ENCODE measurements around the gene CLK4.
A peak's percentile ranks its signal among the peaks of the same experiment; 100 is the strongest.

CLK4 gene

DNA sequence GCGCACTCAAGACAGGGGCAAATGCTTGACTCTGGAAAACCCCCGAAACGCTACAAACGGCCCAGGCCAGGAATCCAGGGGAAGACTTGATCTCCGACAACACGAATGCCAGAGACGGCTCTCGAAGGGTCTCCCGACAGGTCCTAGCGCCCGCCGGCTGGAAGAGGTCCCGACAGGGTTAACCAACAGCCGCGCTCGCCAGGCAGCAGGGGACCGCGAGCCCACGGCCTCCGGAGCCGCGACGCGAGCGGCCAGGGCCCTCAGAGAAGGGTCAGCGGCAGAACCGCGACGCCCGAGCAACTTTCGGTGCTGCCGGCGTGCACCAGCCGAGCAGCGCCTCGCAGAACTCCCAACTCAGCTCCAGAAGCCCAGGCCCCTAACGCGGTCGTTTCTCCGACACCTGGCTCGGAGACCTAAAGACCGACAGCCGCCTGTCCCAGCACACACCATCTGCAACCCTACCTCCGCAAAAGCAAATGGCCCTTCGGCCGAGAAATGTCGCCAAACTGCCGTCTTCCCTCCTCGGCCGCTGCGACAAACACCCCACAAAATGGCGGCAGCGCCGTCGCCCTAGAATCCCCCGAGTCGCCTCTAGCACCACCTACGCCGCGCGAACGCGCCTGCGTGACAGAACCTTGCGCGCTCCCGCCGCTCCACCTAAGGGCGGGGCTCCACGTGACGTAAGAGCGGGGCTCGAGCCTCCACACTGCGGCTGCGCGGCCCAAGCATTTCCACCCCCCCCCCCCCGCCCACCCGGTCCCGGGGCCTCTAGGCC is at the start of gene CLK4:
Gene CLK4 (minus strand): TSS at position 567 of the 775 bp plus-strand sequence. CDS start 3,634 bp downstream, outside the sequence.
- DNase-seq (ENCODE audit: low spot score): peak; percentile 94

DNA sequence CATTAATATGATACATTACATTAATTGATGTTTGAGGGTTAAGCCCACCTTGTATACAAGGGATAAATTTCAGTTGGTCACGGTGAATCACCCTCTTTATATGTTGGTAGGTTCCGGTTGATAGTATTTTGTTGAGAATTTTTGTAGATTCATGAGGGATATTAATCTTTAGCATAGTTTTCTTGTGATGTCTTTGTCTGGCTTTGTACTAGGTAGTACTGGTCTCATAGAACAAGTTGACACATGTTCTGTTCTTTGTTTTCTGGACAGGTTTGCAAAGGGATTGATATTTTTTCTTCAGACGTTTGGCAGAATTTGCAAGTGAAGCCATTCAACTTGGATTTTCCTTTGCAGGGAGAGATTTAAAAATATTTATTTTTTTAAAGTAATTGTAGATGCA is 49.1 kb upstream of the CLK4 start:
- DNase-seq (ENCODE audit: low spot score): no peak

GRCh38 chr5:178674334-178674733 is 47.5 kb upstream of the CLK4 start:
- DNase-seq (ENCODE audit: low spot score): no peak

DNA sequence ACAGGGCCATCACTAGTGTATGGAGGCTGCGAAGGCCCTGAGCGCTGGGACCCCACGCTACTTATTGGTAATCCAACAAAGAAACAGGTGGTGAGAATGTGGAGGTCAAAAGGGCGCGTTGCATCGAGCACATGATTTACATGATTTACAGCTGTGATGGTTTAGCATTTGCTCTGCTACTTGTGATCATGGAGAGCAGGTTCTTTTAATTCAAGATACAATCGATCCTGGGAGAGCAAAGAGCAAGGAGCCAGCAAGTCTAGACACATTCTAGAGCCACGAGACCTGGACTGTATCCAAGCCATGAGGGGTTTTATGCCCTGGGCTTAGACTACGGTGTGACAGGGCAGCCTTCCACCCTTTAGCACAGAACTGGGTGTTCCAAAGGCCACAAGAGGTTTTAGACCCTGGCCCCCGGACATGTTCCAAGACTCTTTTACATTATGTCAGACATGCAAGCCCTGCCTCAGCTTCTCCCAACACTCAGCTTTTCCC is 47.0 kb upstream of the CLK4 start:
- DNase-seq (ENCODE audit: low spot score): no peak

DNA sequence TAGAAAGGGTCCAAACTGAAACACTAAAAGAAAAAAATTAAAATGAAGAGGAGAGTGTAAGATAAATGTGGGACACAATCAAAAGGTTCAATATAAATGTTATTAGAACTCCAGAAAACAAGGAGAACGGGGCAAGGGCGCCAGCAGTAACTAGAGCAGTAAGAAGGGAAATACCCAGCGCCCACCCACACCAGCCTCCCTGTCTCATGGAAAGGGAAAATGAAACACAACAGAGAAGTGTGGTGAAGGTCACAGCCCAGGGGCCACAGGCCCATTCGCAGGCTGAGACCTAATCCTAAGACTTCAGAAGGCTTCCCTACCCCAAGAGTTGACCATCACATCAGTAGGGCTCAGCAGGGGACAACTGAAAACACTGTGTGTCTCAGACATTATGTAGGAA is 45.8 kb upstream of the CLK4 start:
- no peak for DNase-seq (ENCODE audit: low spot score)

- DNase-seq (ENCODE audit: low spot score): no peak
Observed at GRCh38 chr5:178671602-178672144, 44.8 kb upstream of the CLK4 start.

DNA sequence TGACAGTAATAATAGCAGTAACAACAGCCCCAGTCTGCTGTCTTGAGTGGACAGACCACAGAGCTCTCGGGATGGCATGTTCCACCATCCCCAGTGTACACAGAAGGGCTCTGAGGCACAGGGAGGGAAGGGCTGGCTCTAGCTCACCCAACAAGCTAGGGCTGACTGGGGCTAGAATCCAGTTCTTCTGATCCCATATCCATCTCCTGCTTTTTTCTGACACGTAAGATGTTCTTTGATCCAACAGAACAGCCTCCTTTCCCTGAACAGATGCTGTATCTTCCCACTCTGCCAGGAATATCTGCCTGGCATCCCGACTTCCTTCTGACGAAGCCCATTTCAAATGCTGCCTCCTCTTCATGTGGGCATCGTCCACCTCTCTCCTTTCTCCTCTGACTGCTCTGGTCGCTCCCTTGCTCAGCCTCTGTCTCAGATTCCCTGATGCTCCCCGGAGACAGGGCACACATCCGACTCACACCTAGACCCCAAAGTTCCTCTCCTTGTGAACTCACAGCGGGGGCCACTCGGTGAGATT is 43.6 kb upstream of the CLK4 start:
- DNase-seq (ENCODE audit: low spot score): no peak

DNA sequence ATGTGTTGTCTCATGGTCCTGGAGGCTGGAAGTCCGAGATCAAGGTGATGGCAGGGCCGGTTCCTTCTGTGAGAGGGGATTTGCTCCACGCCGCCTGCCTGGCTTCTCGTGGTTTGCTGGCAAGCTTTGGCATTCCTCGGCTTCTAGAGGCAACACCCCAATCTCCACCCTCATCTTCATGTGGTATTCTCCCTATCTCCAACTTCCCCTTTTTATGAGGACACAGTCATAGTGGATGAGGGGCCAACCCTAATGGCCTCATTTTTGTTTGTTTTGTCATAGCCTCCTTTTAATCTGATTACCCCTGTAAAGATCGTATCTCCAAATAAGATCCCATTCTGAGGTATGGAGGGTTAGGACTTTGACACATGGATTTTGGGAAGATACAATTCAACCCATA is 41.7 kb upstream of the CLK4 start:
- no peak for DNase-seq (ENCODE audit: low spot score)

DNA sequence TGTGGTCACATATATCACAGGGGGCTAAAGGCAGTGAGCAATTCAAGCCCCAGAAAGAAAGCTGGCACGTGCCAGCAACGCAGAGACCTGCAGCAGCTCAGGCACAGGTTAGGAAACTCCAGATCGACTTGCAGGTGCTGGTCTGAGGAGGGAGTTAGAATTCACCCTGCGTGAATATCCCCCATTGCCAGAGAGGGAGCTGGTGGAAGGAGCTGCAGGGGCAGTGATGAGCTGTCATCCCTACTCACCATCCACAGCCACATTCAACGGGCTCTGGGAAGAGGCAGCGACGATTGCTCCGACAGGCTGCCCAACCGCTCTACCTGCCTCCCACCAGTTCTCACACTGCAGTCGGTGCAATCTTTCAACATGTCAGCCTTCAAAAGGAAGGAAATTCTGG is 40.8 kb upstream of the CLK4 start:
- DNase-seq (ENCODE audit: low spot score): no peak

GRCh38 chr5:178667101-178667500 is 40.3 kb upstream of the CLK4 start:
- no peak for DNase-seq (ENCODE audit: low spot score)

DNA sequence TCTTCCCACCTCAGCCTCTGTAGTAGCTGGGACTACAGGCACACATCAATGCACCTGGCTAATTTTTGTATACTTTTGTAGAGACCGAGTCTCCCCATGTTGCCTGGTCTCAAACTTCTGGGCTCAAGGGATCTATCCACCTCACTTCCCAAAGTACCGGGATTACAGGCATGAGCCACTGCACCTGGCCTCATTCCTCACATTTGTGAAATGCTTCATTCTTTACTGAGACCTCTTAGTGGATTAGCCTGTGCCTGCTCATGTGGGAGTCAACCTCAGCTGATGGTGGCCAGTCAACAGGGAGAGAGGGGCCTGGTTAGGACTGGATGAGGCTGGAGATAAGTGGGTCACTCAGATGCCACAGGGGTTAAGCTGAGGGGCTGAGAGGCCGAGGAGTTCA is 37.3 kb upstream of the CLK4 start:
- DNase-seq (ENCODE audit: low spot score): no peak

DNA sequence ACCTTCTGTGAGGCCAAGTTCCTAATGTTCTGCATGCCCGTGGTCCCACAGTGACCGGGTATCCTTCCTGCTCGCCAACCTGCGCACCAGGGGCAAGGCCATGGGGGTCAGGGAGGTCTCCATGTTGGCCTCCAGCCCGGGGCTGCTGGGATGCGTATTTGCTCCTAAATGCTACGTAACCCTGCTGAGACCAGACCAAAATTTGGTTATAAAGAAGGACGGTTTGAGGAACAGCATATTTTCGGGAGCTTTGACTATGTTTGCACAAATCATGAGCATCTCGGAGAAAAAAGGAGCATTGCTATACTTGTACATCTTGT is 35.7 kb upstream of the CLK4 start:
- no peak for DNase-seq (ENCODE audit: low spot score)

- DNase-seq (ENCODE audit: low spot score): no peak
Observed at GRCh38 chr5:178661836-178662540, 35.1 kb upstream of the CLK4 start.

DNA sequence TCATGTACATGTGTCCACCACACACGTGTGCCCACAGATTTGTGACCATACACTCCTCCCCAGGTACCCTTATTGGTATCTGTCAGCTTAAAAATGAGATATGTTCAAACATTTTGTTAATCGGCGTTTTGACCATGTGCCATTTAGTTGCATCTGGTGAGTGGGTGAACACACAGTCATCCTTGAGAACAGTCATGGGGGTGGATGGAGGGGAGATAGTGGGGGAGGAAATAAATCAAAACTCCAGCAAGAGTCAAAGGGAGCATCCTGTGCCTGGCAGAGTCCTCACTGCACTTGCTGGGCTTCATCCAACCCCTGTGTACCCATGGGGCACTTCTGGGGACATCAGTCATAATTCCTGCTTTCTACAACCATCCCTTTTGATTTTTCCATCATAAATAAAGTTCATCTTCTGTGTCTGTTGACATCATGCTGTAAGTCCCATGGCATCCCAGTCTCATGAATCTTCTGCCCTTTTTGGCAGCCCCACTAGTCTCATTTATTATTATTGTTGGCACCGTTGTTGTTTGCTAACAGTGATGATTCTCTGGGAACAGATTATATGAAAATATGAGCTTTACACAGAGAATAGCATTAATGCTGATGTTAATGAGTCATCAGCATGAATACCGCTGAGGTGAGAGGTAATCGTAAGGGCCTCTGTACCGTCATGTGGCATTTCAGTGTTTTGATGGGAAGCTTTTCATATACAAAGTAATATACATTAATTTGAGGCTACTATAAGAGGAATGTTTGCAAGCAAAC is 24.4 kb upstream of the CLK4 start:
- DNase-seq (ENCODE audit: low spot score): no peak

DNA sequence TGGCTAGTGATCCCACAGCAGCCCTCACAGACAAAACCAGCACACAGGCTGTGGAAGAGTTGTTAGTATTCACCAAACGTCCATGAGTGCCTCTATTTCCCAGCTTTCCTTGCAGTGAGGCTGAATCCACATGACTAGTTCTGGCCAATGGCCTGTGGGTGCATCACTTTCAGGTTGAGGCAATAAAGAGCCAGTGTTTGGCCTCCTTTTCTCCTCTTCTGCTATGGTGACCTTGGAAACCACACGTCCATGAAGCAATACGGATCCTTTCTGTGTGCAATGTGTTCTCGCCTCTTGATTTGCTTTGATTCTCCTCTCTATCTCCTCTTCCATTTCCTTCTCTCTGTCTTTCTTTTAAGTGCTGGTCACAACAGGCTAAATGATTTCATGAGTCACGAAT is 23.4 kb upstream of the CLK4 start:
- no peak for DNase-seq (ENCODE audit: low spot score)

- no peak for DNase-seq (ENCODE audit: low spot score)
Observed at GRCh38 chr5:178649580-178649979, 22.7 kb upstream of the CLK4 start.

DNA sequence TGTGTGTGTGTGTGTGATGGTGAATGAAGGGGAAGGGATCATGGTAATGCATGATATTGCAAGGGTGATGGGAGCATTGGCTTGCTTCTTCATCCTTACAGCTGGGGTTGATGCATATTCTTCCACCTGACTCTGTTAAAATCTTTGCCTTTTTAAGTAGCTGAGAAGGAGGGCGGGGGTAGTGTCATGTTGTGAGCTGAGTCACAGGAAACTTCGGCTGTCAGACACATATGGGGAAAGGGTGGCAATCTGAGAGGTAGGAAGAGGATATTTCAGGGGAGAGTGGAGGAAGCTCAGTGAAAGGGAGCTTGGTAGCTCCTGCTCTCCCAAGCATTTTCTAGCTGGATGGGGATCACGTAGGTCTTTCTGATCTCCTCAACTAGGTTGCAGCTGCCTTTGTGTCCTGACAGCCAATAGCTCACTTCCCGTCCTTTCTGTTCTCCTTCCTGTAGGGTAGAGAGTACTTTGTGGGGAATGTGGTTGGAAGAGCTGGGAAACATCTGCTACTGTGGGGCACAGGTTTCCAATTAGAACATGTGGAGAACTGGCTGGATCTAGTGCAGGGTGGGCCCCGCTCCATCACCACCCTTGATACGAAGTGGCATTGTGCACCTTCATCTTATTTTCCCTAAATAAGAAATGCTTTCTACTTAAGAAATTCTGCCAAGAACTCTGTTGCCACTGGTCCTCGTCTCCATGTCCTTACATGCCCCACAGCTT is 18.1 kb upstream of the CLK4 start:
- DNase-seq (ENCODE audit: low spot score): no peak

DNA sequence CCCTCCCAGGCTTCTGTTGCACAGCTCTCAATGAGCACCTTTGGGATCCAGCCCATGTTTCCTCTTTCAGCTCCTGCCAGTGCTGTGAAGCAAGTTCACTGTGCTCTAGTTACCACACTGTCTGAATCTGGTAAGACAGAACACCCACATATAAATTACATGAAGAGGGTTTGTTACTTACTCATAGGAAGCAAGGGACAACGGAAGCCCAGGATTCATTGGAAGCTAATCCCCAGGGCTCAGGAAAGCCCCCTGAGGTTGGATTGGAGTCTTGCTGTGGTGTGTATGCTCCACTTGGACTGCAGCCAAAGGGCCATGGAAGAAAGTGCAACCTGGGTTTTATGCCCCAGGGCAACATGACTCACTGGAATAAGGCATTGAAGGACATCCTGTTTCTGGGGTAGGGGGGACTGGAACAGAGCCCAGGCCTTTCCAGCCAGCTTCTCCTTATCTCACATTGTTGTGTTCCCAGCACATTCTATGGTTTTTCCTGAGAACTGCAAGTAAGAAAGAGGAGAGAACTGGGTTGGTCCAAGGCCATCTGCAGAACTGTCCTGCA is 15.6 kb upstream of the CLK4 start:
- no peak for DNase-seq (ENCODE audit: low spot score)

DNA sequence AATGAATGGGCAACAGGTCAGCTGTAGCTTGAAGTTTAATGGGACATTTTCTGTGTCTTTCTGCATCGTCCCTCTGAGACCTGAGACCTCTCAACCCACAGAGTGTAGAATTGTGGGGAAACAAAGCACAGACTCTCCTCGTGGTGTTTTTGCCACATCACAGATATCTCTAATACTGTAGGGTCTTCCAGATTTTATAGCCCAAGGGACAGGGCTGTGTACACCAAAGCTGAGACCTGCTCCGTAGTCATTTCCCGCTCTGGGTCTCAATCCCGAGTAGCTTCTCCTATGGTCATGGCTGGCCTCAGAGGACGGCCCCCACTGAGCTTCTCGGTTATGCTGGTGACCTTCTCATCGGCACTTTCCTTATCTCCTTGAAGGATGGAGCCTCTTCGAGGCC is 14.9 kb upstream of the CLK4 start:
- no peak for DNase-seq (ENCODE audit: low spot score)

GRCh38 chr5:178640331-178641045 is 13.6 kb upstream of the CLK4 start:
- no peak for DNase-seq (ENCODE audit: low spot score)

All from germinal center (tissue), 1 donor.